K562 (cell line): Measurements from ENCODE around the gene GPR78. TPM values are rescaled to one million over a fixed set of nuclear protein-coding genes. Genes with fewer than 3 reads are reported as not detected.

Experiments used
- FOSL1 ChIP-seq: fragments of 200-800 bp; sonication (Bioruptor generic); conservative IDR thresholded peaks from 2 replicates; pipeline ENCODE4 v1.6.1; 2016; ENCODE audit warnings: missing genetic modification characterization, missing compliant biosample characterization
- ILK ChIP-seq: fragments of 450-650 bp; IDR thresholded peaks from 2 replicates; pipeline ENCODE4 v1.6.1; 2016; ENCODE audit warnings: missing genetic modification characterization, low read depth, mild to moderate bottlenecking, missing compliant biosample characterization, moderate library complexity, borderline replicate concordance
- JUND ChIP-seq, 2 experiments: IDR thresholded peaks; 2 replicates in 1 of 2; 3 replicates in 1 of 2; pipeline ENCODE4 v1.6.1; 2011; ENCODE audit warnings: borderline replicate concordance in 2 of 2, low read depth in 2 of 2, low read length in 2 of 2, improper control_type of control experiment in 1 of 2, missing biosample characterization in 1 of 2, missing genetic modification characterization in 1 of 2, missing genetic modification reagents in 1 of 2
- KLF13 ChIP-seq: fragments of 450-650 bp; IDR thresholded peaks from 2 replicates; pipeline ENCODE4 v1.6.1; 2016; ENCODE audit warnings: missing genetic modification characterization, low read depth, mild to moderate bottlenecking, missing compliant biosample characterization, moderate library complexity, borderline replicate concordance
- MAZ ChIP-seq, 2 experiments: fragments of 450-650 bp in 1 of 2; sonication (generic) in 1 of 2; formaldehyde crosslinking; IDR thresholded peaks in 1 of 2; conservative IDR thresholded peaks in 1 of 2; 2 replicates each; pipeline versions ENCODE4 v1.4.0 to v1.5.0; 2020; ENCODE audit warnings: mild to moderate bottlenecking in 1 of 2, missing genetic modification reagents in 1 of 2
- NCOA6 ChIP-seq: fragments of 450-650 bp; IDR thresholded peaks from 2 replicates; pipeline ENCODE4 v1.6.1; 2017; ENCODE audit warnings: mild to moderate bottlenecking
- NFXL1 ChIP-seq: fragments of 450-650 bp; formaldehyde crosslinking; IDR thresholded peaks from 2 replicates; pipeline ENCODE4 v1.4.0; 2021; ENCODE audit warnings: mild to moderate bottlenecking
- NR2C1 ChIP-seq, 2 experiments: fragments of 450-650 bp; IDR thresholded peaks; 2 replicates each; pipeline ENCODE4 v1.6.1; 2017; ENCODE audit warnings: mild to moderate bottlenecking in 2 of 2, antibody characterized with exemption in 1 of 2, inconsistent platforms in 1 of 2, missing compliant biosample characterization in 1 of 2, missing genetic modification characterization in 1 of 2
- SIN3B ChIP-seq: fragments of 450-650 bp; IDR thresholded peaks from 2 replicates; pipeline ENCODE4 v1.6.1; 2017; ENCODE audit warnings: low read depth, mild to moderate bottlenecking, moderate library complexity
- SNRNP70 ChIP-seq: fragments of 200-400 bp; formaldehyde crosslinking; optimal IDR thresholded peaks from 2 replicates; pipeline ENCODE3; 2017; ENCODE audit warnings: low read depth, low read length
- ZNF133 ChIP-seq: fragments of 250-450 bp; sonication (Bioruptor Pico); IDR thresholded peaks from 2 replicates; pipeline ENCODE4 v1.4.0; 2020; ENCODE audit warnings: mild to moderate bottlenecking
- ZNF407 ChIP-seq: fragments of 450-650 bp; IDR thresholded peaks from 2 replicates; pipeline ENCODE4 v1.6.1; 2016; ENCODE audit warnings: low read depth
- ZNF408 ChIP-seq: fragments of 250-450 bp; sonication (Bioruptor Pico); IDR thresholded peaks from 2 replicates; pipeline ENCODE4 v1.4.0; 2020; ENCODE audit warnings: low read depth, mild to moderate bottlenecking, moderate library complexity
- ZNF507 ChIP-seq: conservative IDR thresholded peaks from 2 replicates; pipeline ENCODE4 v1.6.1; 2017; ENCODE audit warnings: missing genetic modification characterization, missing compliant biosample characterization
- ZNF699 ChIP-seq: fragments of 250-450 bp; sonication (Bioruptor Pico); IDR thresholded peaks from 2 replicates; pipeline ENCODE4 v1.8.0; 2021; ENCODE audit warnings: mild to moderate bottlenecking, moderate library complexity; ENCODE audit not compliant: insufficient replicate concordance
- ZNF766 ChIP-seq: fragments of 200-800 bp; sonication (Bioruptor generic); conservative IDR thresholded peaks from 2 replicates; pipeline ENCODE4 v1.6.1; 2016; ENCODE audit warnings: missing genetic modification characterization, missing compliant biosample characterization
- ZNF780A ChIP-seq: fragments of 250-450 bp; sonication (Bioruptor Pico); IDR thresholded peaks from 2 replicates; pipeline ENCODE4 v1.5.0; 2021; ENCODE audit warnings: mild to moderate bottlenecking
- polyA plus RNA-seq, 8 experiments: library from polyadenylated mRNA; depleted of rRNA in 4 of 8; stranded (reverse) in 5 of 8; unstranded in 3 of 8; fragments of >200 nt; fragmentation: Nextera tagmentation in 2 of 8; fragmentation: Illumina TruSeq in 1 of 8; extraction: Ambion mirVana in 2 of 8; extraction: Trizol in 1 of 8; gene quantifications; 2 replicates each; pipeline versions ENCODE4 v1.2.1 to v1.2.3, GENCODE V29; 2011 to 2014; ENCODE audit warnings: inconsistent platforms in 1 of 8, missing spikeins in 1 of 8
- total RNA-seq, 7 experiments: library from RNA; depleted of rRNA in 6 of 7; stranded (reverse); fragments of >200 nt in 6 of 7; fragmentation: Illumina TruSeq in 2 of 7; extraction: Trizol in 2 of 7; gene quantifications; 2 replicates each; pipeline versions ENCODE4 v1.2.1 to v1.2.3, GENCODE V29; 2011 to 2021; ENCODE audit warnings: low replicate concordance in 1 of 7
- TF ChIP-seq, protein P1 (sequence below): fragments of 450-650 bp; IDR thresholded peaks from 2 replicates; pipeline ENCODE4 v1.6.1; 2016; ENCODE audit warnings: mild to moderate bottlenecking

Gene GPR78
- total and polyA plus RNA-seq, 9 of the 15 experiments (the other 6 are each of a cell fraction or from before 2014, with no cell fraction given) = 0.04 to 0.13 (median 0.07) TPM; not detected in 4

DNA sequence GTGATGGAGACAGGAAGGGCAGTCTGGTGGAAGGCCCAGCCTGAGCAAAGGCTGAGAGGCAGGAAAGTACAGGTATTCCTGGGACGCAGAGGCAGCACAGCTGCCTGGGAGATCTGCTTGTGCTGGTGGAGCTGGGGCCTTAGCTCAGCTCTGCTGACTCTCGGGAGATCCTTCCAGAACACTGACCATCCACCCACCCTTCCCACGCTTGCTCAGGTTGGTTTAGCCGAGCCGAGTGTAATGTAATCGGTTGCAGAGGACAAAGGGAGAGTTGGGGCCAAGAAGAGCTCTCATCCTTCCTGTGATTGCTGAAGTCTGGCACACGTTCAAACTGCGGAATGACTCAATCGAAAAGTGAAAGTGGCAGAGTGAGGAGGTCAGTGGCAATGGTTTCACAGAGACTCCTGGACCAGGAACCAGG is 43.1 kb upstream of the GPR78 start (continued):
- TF ChIP-seq ZNF407 (no peak), ZNF699 (no peak), MAZ (CRISPR knock-in tag; conservative IDR thresholded peaks at IDR 0.05 in 1 of 2, IDR thresholded peaks at IDR 0.05 in 1 of 2) (no peak), NR2C1 (IDR thresholded peaks at IDR 0.05) (no peak), NR2C1 (tag; IDR thresholded peaks at IDR 0.05) (0 out of 2 replicates have a peak, but pooled peaks have one; percentile 9), ZNF408 (CRISPR knock-in tag) (no peak), ZNF780A (no peak), SNRNP70 (no peak), ZNF133 (CRISPR knock-in tag) (no peak), NCOA6 (no peak), JUND (IDR thresholded peaks at IDR 0.05; ENCODE audit: borderline replicate concordance, low read depth, low read length) (peak; percentile 75; the same call in 1 of the 2 replicates), JUND (tag; IDR thresholded peaks at IDR 0.05; ENCODE audit: borderline replicate concordance, low read depth, low read length) (no peak; the same call in 2 of the 3 replicates), ILK (tag) (no peak), KLF13 (no peak), SIN3B (no peak), NFXL1 (CRISPR knock-in tag) (no peak), ZNF766 (CRISPR knock-in tag) (no peak), ZNF507 (tag) (no peak), FOSL1 (tag) (peak; percentile 39; the same call in 1 of the 2 replicates)
- TF ChIP-seq, protein P1, sequence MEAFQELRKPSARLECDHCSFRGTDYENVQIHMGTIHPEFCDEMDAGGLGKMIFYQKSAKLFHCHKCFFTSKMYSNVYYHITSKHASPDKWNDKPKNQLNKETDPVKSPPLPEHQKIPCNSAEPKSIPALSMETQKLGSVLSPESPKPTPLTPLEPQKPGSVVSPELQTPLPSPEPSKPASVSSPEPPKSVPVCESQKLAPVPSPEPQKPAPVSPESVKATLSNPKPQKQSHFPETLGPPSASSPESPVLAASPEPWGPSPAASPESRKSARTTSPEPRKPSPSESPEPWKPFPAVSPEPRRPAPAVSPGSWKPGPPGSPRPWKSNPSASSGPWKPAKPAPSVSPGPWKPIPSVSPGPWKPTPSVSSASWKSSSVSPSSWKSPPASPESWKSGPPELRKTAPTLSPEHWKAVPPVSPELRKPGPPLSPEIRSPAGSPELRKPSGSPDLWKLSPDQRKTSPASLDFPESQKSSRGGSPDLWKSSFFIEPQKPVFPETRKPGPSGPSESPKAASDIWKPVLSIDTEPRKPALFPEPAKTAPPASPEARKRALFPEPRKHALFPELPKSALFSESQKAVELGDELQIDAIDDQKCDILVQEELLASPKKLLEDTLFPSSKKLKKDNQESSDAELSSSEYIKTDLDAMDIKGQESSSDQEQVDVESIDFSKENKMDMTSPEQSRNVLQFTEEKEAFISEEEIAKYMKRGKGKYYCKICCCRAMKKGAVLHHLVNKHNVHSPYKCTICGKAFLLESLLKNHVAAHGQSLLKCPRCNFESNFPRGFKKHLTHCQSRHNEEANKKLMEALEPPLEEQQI = no peak
